CD4-positive, CD25-positive, alpha-beta regulatory T cell (primary cell): ENCODE results near the gene CALN1. TPM values are rescaled to one million over a fixed set of nuclear protein-coding genes. Genes with fewer than 3 reads are reported as not detected.

Source experiments
- ATAC-seq, 2 donors: fragments of 150-1000 bp; cut with Tn5 transposase; one replicate each; pipeline ENCODE4 v1.10.0; 2021; ENCODE audit warnings: low read depth in 2 of 2, moderate number of reproducible peaks in 2 of 2, moderate library complexity in 1 of 2
- DNase-seq, 3 donors: peaks; one replicate each; pipeline versions ENCODE4 v3.0.0 to v3.0.0-alpha.2; 2012 to 2022; ENCODE audit warnings: mixed read lengths in 1 of 3
- H3K27ac ChIP-seq: one replicate; pipeline ENCODE4 v1.7.0; 2013; ENCODE audit warnings: mild to moderate bottlenecking, low read length; ENCODE audit not compliant: insufficient read depth, poor library complexity, severe bottlenecking
- H3K27me3 ChIP-seq: one replicate; pipeline ENCODE4 v1.7.0; 2013; ENCODE audit warnings: low read length; ENCODE audit not compliant: control insufficient read depth, insufficient read depth
- H3K36me3 ChIP-seq: one replicate; pipeline ENCODE4 v1.7.0; 2013; ENCODE audit warnings: mild to moderate bottlenecking, low read length, moderate library complexity; ENCODE audit not compliant: control insufficient read depth, insufficient read depth
- H3K4me1 ChIP-seq: 2 replicates; pipeline ENCODE4 v1.7.0; 2013; ENCODE audit warnings: mild to moderate bottlenecking, low read length; ENCODE audit not compliant: insufficient read depth, control insufficient read depth, poor library complexity, severe bottlenecking
- H3K4me3 ChIP-seq: one replicate; pipeline ENCODE4 v1.7.0; 2013; ENCODE audit warnings: low read depth, mild to moderate bottlenecking, low read length, moderate library complexity
- H3K9me3 ChIP-seq, 2 experiments: 1 replicate in 1 of 2; 2 replicates in 1 of 2; pipeline ENCODE4 v1.7.0; 2013; ENCODE audit warnings: low read length in 2 of 2, mild to moderate bottlenecking in 1 of 2, moderate library complexity in 1 of 2; ENCODE audit not compliant: control insufficient read depth in 2 of 2
- H3K27ac Mint-ChIP-seq, 3 donors: one replicate each; pipeline ENCODE4 v1.8.0; 2020 to 2022; ENCODE audit warnings: mild to moderate bottlenecking in 3 of 3, mixed read lengths in 3 of 3, moderate library complexity in 2 of 3
- H3K27me3 Mint-ChIP-seq: one replicate; pipeline ENCODE4 v1.8.0; 2022; ENCODE audit warnings: mild to moderate bottlenecking, mixed read lengths
- H3K36me3 Mint-ChIP-seq: one replicate; pipeline ENCODE4 v1.8.0; 2020; ENCODE audit warnings: mixed read lengths
- H3K4me1 Mint-ChIP-seq, 4 donors: one replicate each; pipeline ENCODE4 v1.8.0; 2020 to 2022; ENCODE audit warnings: mixed read lengths in 4 of 4, mild to moderate bottlenecking in 1 of 4
- H3K4me3 Mint-ChIP-seq, 4 donors: one replicate each; pipeline ENCODE4 v1.8.0; 2020 to 2022; ENCODE audit warnings: mild to moderate bottlenecking in 4 of 4, mixed read lengths in 4 of 4, moderate library complexity in 3 of 4
- H3K9me3 Mint-ChIP-seq, 7 donors: one replicate each; pipeline ENCODE4 v1.8.0; 2020 to 2022; ENCODE audit warnings: mixed read lengths in 7 of 7, mild to moderate bottlenecking in 3 of 7, moderate library complexity in 2 of 7
- polyA plus RNA-seq, 4 donors: library from polyadenylated mRNA; unstranded; fragments of 300-500 nt; fragmentation: Illumina TruSeq; gene quantifications; one replicate each; pipeline ENCODE4 v1.2.3, GENCODE V29; 2021
- total RNA-seq: library from RNA; stranded (reverse); gene quantifications from one replicate; pipeline ENCODE4 v1.2.3, GENCODE V29; 2022

Gene CALN1
- total and polyA plus RNA-seq, 5 donors from 2014 or later: 0.52 TPM; not detected in 4

- Mint-ChIP-seq H3K27me3 (no peaks in the 10 kb centered on the region), H3K4me3 (no peak overlapping the region), H3K36me3 (no peaks in the 10 kb centered on the region), H3K9me3 (peaks cover 0 to 10% (median 5%) of the 10 kb centered on the region in 7 donors), H3K27ac (no peak overlapping the region), H3K4me1 (peaks cover 0 to 5% (median 0%) of the 10 kb centered on the region in 4 donors)
- Histone ChIP-seq H3K9me3 (no peaks in the 10 kb centered on the region), H3K27me3 (no peaks in the 10 kb centered on the region), H3K27ac (no peak overlapping the region), H3K4me3 (no peak overlapping the region), H3K4me1 (no peaks in the 10 kb centered on the region), H3K36me3 (no peaks in the 10 kb centered on the region)
- DNase-seq (no peak), ATAC-seq (no peak)
Measured at GRCh38 chr7:71995111-71995510, 417.0 kb downstream of the CALN1 start.

- ATAC-seq (no peak), DNase-seq (no peak)
- no peaks in the 10 kb centered on the region for H3K36me3 ChIP-seq
- H3K36me3 Mint-ChIP-seq: no peaks in the 10 kb centered on the region
- peaks cover 2 to 18% (median 4%) of the 10 kb centered on the region in 7 donors for H3K9me3 Mint-ChIP-seq
- H3K4me3 ChIP-seq: no peak overlapping the region
- no peaks in the 10 kb centered on the region for H3K9me3 ChIP-seq
- no peaks in the 10 kb centered on the region for H3K27me3 Mint-ChIP-seq
- peaks cover 0 to 5% (median 0%) of the 10 kb centered on the region in 4 donors for H3K4me1 Mint-ChIP-seq
- no peaks in the 10 kb centered on the region for H3K27me3 ChIP-seq
- no peaks in the 10 kb centered on the region for H3K4me1 ChIP-seq
- H3K4me3 Mint-ChIP-seq: no peak overlapping the region
- H3K27ac Mint-ChIP-seq: no peak overlapping the region
- H3K27ac ChIP-seq: no peak overlapping the region
Measured at GRCh38 chr7:71991586-71991985, 420.6 kb downstream of the CALN1 start.

GRCh38 chr7:71990138-71990462 is 422.0 kb downstream of the CALN1 start:
- H3K4me3 ChIP-seq: no peak overlapping the region
- Mint-ChIP-seq H3K27ac (no peak overlapping the region), H3K4me3 (no peak overlapping the region), H3K36me3 (no peaks in the 10 kb centered on the region), H3K4me1 (peaks cover 0 to 5% (median 0%) of the 10 kb centered on the region in 4 donors), H3K27me3 (no peaks in the 10 kb centered on the region), H3K9me3 (peaks cover 2 to 18% (median 4%) of the 10 kb centered on the region in 7 donors)
- no peaks in the 10 kb centered on the region for H3K4me1 ChIP-seq
- ATAC-seq (no peak), DNase-seq (no peak)
- no peaks in the 10 kb centered on the region for H3K9me3 ChIP-seq
- no peak overlapping the region for H3K27ac ChIP-seq
- no peaks in the 10 kb centered on the region for H3K27me3 ChIP-seq
- no peaks in the 10 kb centered on the region for H3K36me3 ChIP-seq

GRCh38 chr7:71988201-71988600 is 423.9 kb downstream of the CALN1 start:
- Mint-ChIP-seq H3K27me3 (no peaks in the 10 kb centered on the region), H3K4me1 (peaks cover 0 to 5% (median 0%) of the 10 kb centered on the region in 4 donors), H3K4me3 (no peak overlapping the region), H3K27ac (no peak overlapping the region), H3K9me3 (peaks cover 2 to 18% (median 6%) of the 10 kb centered on the region in 7 donors), H3K36me3 (no peaks in the 10 kb centered on the region)
- ATAC-seq (no peak), DNase-seq (no peak)
- Histone ChIP-seq H3K27ac (no peak overlapping the region), H3K36me3 (no peaks in the 10 kb centered on the region), H3K4me3 (no peak overlapping the region), H3K4me1 (no peaks in the 10 kb centered on the region), H3K9me3 (no peaks in the 10 kb centered on the region), H3K27me3 (no peaks in the 10 kb centered on the region)

- no peaks in the 10 kb centered on the region for H3K27me3 Mint-ChIP-seq
- H3K9me3 Mint-ChIP-seq: peaks cover 2 to 20% (median 7%) of the 10 kb centered on the region in 7 donors
- H3K36me3 Mint-ChIP-seq: no peaks in the 10 kb centered on the region
- no peak overlapping the region for H3K27ac Mint-ChIP-seq
- H3K9me3 ChIP-seq: no peaks in the 10 kb centered on the region
- no peak overlapping the region for H3K4me3 Mint-ChIP-seq
- DNase-seq: no peak
- H3K27me3 ChIP-seq: no peaks in the 10 kb centered on the region
- H3K4me3 ChIP-seq: no peak overlapping the region
- no peak overlapping the region for H3K27ac ChIP-seq
- H3K4me1 ChIP-seq: no peaks in the 10 kb centered on the region
- peaks cover 0 to 5% (median 0%) of the 10 kb centered on the region in 4 donors for H3K4me1 Mint-ChIP-seq
- no peak for ATAC-seq
- H3K36me3 ChIP-seq: no peaks in the 10 kb centered on the region
Measured at GRCh38 chr7:71987200-71987767, 424.9 kb downstream of the CALN1 start.

- Mint-ChIP-seq H3K4me3 (no peak overlapping the region), H3K27ac (no peak overlapping the region), H3K9me3 (peaks cover 3 to 14% (median 5%) of the 10 kb centered on the region in 7 donors), H3K27me3 (no peaks in the 10 kb centered on the region), H3K4me1 (no peaks in the 10 kb centered on the region), H3K36me3 (no peaks in the 10 kb centered on the region)
- ATAC-seq: no peak
- Histone ChIP-seq H3K4me1 (no peaks in the 10 kb centered on the region), H3K36me3 (no peaks in the 10 kb centered on the region), H3K27me3 (no peaks in the 10 kb centered on the region), H3K9me3 (no peaks in the 10 kb centered on the region), H3K4me3 (no peak overlapping the region), H3K27ac (no peak overlapping the region)
- DNase-seq: no peak
Measured at GRCh38 chr7:71984348-71984747, 427.8 kb downstream of the CALN1 start.

GRCh38 chr7:71982851-71983250 is 429.3 kb downstream of the CALN1 start:
- no peak for ATAC-seq
- no peak overlapping the region for H3K27ac Mint-ChIP-seq
- no peak for DNase-seq

GRCh38 chr7:71976645-71977044 is 435.5 kb downstream of the CALN1 start:
- Histone ChIP-seq H3K36me3 (no peaks in the 10 kb centered on the region), H3K4me1 (no peaks in the 10 kb centered on the region), H3K27me3 (no peaks in the 10 kb centered on the region), H3K27ac (no peak overlapping the region), H3K4me3 (no peak overlapping the region), H3K9me3 (no peaks in the 10 kb centered on the region)
- H3K9me3 Mint-ChIP-seq: peaks cover 0 to 7% (median 3%) of the 10 kb centered on the region in 7 donors
- H3K27ac Mint-ChIP-seq: peak overlapping the region in 1 of 3 donors; percentile 4
- H3K4me1 Mint-ChIP-seq: peaks cover 0 to 6% (median 0%) of the 10 kb centered on the region in 4 donors
- no peaks in the 10 kb centered on the region for H3K27me3 Mint-ChIP-seq
- peak overlapping the region in 1 of 4 donors; percentile 47 for H3K4me3 Mint-ChIP-seq
- DNase-seq (no peak), ATAC-seq (no peak)
- no peaks in the 10 kb centered on the region for H3K36me3 Mint-ChIP-seq

More at GRCh38 chr7:71982851-71983250, 429.3 kb downstream of the CALN1 start:
- Mint-ChIP-seq H3K4me3 (no peak overlapping the region), H3K9me3 (peaks cover 3 to 11% (median 5%) of the 10 kb centered on the region in 7 donors), H3K4me1 (no peaks in the 10 kb centered on the region), H3K36me3 (no peaks in the 10 kb centered on the region), H3K27me3 (no peaks in the 10 kb centered on the region)
- H3K4me3 ChIP-seq: no peak overlapping the region
- H3K9me3 ChIP-seq: no peaks in the 10 kb centered on the region
- H3K27ac ChIP-seq: no peak overlapping the region
- no peaks in the 10 kb centered on the region for H3K4me1 ChIP-seq
- no peaks in the 10 kb centered on the region for H3K27me3 ChIP-seq
- no peaks in the 10 kb centered on the region for H3K36me3 ChIP-seq
